Measurements from ENCODE around the gene MEIOSIN. TPM values are rescaled to one million over a fixed set of nuclear protein-coding genes. Genes with fewer than 3 reads are reported as not detected.

Gene MEIOSIN
- total and polyA plus RNA-seq, 9 of the 15 experiments (the other 6 are each of a cell fraction or from before 2014, with no cell fraction given) = 0.06 to 2.0 (median 0.76) TPM

DNA sequence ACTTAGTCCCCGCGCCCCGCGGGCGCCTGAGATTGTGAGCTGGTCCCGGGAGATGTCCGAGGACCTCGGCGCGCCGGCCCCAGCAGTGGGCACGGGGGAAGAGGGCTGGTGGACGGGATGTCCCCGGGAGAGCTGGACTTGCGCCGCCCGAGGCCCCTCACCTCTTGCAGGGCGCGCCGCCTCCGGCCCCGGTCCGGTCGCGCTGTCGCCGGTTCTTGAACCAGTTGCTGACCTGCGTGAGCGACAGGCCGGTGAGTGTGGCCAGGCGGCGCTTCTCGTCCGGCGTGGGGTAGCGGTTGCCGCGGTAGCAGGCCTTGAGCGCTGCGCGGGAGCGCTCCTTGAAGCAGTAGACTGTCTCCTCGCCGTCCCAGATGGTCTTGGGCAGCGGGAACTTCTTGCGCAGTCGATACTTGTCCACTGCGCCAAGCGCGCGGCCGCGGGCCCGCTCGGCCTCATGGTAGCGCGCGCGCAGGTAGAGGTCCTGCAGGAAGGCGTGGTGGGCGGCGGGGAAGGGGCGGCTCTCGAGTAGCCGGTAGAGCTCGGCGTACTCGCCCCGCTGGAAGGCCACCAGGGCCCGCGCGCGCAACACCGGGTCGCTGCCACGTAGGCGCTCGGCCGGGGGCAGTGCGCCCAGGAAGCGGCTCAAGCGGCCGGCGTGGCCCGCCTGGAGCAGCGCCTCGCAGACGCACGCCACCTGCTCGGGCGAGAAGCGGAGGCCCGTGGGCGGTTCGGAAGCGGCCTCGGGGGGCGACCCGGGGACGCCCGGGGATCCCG, 34.8 kb downstream of the MEIOSIN start (continued):
- TF ChIP-seq, protein P1, sequence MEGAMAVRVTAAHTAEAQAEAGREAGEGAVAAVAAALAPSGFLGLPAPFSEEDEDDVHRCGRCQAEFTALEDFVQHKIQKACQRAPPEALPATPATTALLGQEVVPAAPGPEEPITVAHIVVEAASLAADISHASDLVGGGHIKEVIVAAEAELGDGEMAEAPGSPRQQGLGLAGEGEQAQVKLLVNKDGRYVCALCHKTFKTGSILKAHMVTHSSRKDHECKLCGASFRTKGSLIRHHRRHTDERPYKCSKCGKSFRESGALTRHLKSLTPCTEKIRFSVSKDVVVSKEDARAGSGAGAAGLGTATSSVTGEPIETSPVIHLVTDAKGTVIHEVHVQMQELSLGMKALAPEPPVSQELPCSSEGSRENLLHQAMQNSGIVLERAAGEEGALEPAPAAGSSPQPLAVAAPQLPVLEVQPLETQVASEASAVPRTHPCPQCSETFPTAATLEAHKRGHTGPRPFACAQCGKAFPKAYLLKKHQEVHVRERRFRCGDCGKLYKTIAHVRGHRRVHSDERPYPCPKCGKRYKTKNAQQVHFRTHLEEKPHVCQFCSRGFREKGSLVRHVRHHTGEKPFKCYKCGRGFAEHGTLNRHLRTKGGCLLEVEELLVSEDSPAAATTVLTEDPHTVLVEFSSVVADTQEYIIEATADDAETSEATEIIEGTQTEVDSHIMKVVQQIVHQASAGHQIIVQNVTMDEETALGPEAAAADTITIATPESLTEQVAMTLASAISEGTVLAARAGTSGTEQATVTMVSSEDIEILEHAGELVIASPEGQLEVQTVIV (CRISPR knock-in tag; IDR thresholded peaks at IDR 0.05; ENCODE audit: borderline replicate concordance) = no peak
- TF ChIP-seq HDGF (IDR thresholded peaks at IDR 0.05) (no peak), POLR3A (IDR thresholded peaks at IDR 0.05; ENCODE audit: borderline replicate concordance, extremely low read depth, insufficient read depth, insufficient read length) (no peak), NEUROD1 (IDR thresholded peaks at IDR 0.05; ENCODE audit: borderline replicate concordance, low read depth, low read length, partially characterized antibody) (no peak), RFX1 (IDR thresholded peaks at IDR 0.05) (no peak), ZFP36 (IDR thresholded peaks at IDR 0.05; ENCODE audit: low read depth, low read length, partially characterized antibody) (no peak), NCOA4 (IDR thresholded peaks at IDR 0.05; ENCODE audit: partially characterized antibody) (no peak), U2AF1 (optimal IDR thresholded peaks at IDR 0.05; ENCODE audit: low read depth, low read length) (no peak)
- TF ChIP-seq, protein P2, sequence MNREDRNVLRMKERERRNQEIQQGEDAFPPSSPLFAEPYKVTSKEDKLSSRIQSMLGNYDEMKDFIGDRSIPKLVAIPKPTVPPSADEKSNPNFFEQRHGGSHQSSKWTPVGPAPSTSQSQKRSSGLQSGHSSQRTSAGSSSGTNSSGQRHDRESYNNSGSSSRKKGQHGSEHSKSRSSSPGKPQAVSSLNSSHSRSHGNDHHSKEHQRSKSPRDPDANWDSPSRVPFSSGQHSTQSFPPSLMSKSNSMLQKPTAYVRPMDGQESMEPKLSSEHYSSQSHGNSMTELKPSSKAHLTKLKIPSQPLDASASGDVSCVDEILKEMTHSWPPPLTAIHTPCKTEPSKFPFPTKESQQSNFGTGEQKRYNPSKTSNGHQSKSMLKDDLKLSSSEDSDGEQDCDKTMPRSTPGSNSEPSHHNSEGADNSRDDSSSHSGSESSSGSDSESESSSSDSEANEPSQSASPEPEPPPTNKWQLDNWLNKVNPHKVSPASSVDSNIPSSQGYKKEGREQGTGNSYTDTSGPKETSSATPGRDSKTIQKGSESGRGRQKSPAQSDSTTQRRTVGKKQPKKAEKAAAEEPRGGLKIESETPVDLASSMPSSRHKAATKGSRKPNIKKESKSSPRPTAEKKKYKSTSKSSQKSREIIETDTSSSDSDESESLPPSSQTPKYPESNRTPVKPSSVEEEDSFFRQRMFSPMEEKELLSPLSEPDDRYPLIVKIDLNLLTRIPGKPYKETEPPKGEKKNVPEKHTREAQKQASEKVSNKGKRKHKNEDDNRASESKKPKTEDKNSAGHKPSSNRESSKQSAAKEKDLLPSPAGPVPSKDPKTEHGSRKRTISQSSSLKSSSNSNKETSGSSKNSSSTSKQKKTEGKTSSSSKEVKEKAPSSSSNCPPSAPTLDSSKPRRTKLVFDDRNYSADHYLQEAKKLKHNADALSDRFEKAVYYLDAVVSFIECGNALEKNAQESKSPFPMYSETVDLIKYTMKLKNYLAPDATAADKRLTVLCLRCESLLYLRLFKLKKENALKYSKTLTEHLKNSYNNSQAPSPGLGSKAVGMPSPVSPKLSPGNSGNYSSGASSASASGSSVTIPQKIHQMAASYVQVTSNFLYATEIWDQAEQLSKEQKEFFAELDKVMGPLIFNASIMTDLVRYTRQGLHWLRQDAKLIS (CRISPR knock-in tag; IDR thresholded peaks at IDR 0.05) = no peak
- TF ChIP-seq, protein P3, sequence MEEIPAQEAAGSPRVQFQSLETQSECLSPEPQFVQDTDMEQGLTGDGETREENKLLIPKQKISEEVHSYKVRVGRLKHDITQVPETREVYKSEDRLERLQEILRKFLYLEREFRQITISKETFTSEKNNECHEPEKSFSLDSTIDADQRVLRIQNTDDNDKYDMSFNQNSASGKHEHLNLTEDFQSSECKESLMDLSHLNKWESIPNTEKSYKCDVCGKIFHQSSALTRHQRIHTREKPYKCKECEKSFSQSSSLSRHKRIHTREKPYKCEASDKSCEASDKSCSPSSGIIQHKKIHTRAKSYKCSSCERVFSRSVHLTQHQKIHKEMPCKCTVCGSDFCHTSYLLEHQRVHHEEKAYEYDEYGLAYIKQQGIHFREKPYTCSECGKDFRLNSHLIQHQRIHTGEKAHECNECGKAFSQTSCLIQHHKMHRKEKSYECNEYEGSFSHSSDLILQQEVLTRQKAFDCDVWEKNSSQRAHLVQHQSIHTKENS (CRISPR knock-in tag; IDR thresholded peaks at IDR 0.05) = no peak
- TF ChIP-seq, protein P4, sequence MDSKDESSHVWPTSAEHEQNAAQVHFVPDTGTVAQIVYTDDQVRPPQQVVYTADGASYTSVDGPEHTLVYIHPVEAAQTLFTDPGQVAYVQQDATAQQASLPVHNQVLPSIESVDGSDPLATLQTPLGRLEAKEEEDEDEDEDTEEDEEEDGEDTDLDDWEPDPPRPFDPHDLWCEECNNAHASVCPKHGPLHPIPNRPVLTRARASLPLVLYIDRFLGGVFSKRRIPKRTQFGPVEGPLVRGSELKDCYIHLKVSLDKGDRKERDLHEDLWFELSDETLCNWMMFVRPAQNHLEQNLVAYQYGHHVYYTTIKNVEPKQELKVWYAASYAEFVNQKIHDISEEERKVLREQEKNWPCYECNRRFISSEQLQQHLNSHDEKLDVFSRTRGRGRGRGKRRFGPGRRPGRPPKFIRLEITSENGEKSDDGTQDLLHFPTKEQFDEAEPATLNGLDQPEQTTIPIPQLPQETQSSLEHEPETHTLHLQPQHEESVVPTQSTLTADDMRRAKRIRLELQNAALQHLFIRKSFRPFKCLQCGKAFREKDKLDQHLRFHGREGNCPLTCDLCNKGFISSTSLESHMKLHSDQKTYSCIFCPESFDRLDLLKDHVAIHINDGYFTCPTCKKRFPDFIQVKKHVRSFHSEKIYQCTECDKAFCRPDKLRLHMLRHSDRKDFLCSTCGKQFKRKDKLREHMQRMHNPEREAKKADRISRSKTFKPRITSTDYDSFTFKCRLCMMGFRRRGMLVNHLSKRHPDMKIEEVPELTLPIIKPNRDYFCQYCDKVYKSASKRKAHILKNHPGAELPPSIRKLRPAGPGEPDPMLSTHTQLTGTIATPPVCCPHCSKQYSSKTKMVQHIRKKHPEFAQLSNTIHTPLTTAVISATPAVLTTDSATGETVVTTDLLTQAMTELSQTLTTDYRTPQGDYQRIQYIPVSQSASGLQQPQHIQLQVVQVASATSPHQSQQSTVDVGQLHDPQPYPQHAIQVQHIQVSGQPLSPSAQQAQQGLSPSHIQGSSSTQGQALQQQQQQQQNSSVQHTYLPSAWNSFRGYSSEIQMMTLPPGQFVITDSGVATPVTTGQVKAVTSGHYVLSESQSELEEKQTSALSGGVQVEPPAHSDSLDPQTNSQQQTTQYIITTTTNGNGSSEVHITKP (IDR thresholded peaks at IDR 0.05; ENCODE audit: partially characterized antibody) = no peak
- TF ChIP-seq, protein P5, sequence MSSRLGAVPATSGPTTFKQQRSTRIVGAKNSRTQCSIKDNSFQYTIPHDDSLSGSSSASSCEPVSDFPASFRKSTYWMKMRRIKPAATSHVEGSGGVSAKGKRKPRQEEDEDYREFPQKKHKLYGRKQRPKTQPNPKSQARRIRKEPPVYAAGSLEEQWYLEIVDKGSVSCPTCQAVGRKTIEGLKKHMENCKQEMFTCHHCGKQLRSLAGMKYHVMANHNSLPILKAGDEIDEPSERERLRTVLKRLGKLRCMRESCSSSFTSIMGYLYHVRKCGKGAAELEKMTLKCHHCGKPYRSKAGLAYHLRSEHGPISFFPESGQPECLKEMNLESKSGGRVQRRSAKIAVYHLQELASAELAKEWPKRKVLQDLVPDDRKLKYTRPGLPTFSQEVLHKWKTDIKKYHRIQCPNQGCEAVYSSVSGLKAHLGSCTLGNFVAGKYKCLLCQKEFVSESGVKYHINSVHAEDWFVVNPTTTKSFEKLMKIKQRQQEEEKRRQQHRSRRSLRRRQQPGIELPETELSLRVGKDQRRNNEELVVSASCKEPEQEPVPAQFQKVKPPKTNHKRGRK (tag; IDR thresholded peaks at IDR 0.05) = no peak
